HG03039 (cell line): ENCODE measurements around the gene SLC1A4.

Experiments used
- ATAC-seq: cut with Tn5 transposase; IDR thresholded peaks from one replicate; pipeline ENCODE4 v1.9.1; 2021; ENCODE audit warnings: mild to moderate bottlenecking, moderate library complexity; ENCODE audit not compliant: unreplicated experiment

The SLC1A4 gene

GRCh38 chr2:64989126-64989981 lies at the start of gene SLC1A4:
SLC1A4 (plus strand) TSS chr2:64989399; CDS start chr2:64989644, 245 bp downstream.
- peak; percentile 64 for ATAC-seq

- ATAC-seq: no peak
These were observed 48.1 kb upstream of the SLC1A4 start for GRCh38 chr2:64941143-64941542.

- no peak for ATAC-seq
These were observed 47.4 kb upstream of the SLC1A4 start for GRCh38 chr2:64941801-64942200.

GRCh38 chr2:64942693-64943092 lies 46.5 kb upstream of the SLC1A4 start:
- ATAC-seq: no peak

- no peak for ATAC-seq
These were observed 45.6 kb upstream of the SLC1A4 start for GRCh38 chr2:64943387-64944150.

GRCh38 chr2:64944484-64944883 lies 44.7 kb upstream of the SLC1A4 start:
- ATAC-seq: no peak

GRCh38 chr2:64945973-64946768 lies 43.0 kb upstream of the SLC1A4 start:
- peak; percentile 80 for ATAC-seq

GRCh38 chr2:64946769-64947247 lies 42.4 kb upstream of the SLC1A4 start:
- ATAC-seq: no peak

- no peak for ATAC-seq
These were observed 41.3 kb upstream of the SLC1A4 start for GRCh38 chr2:64947885-64948284.

GRCh38 chr2:64950226-64951160 lies 38.7 kb upstream of the SLC1A4 start:
- no peak for ATAC-seq

- no peak for ATAC-seq
These were observed 37.8 kb upstream of the SLC1A4 start for GRCh38 chr2:64951306-64951953.

GRCh38 chr2:64952096-64952495 lies 37.1 kb upstream of the SLC1A4 start:
- ATAC-seq: no peak

GRCh38 chr2:64952511-64953482 lies 36.4 kb upstream of the SLC1A4 start:
- no peak for ATAC-seq

- ATAC-seq: no peak
These were observed 33.7 kb upstream of the SLC1A4 start for GRCh38 chr2:64955467-64955866.

- ATAC-seq: no peak
These were observed 31.9 kb upstream of the SLC1A4 start for GRCh38 chr2:64957109-64957903.

GRCh38 chr2:64958556-64958955 lies 30.6 kb upstream of the SLC1A4 start:
- ATAC-seq: no peak

GRCh38 chr2:64960819-64961218 lies 28.4 kb upstream of the SLC1A4 start:
- no peak for ATAC-seq
